Ishikawa (cell line): ENCODE data around the gene PRR20G.

Source experiments
- CREB1 ChIP-seq: IDR thresholded peaks from 2 replicates; pipeline ENCODE4 v1.6.1; 2012; ENCODE audit warnings: low read depth
- EGR1 ChIP-seq: IDR thresholded peaks from 2 replicates; pipeline ENCODE4 v1.6.1; 2012
- EP300 ChIP-seq: IDR thresholded peaks from 2 replicates; pipeline ENCODE4 v1.6.1; 2012; ENCODE audit warnings: borderline replicate concordance
- RAD21 ChIP-seq: IDR thresholded peaks from 2 replicates; pipeline ENCODE4 v1.6.1; 2012; ENCODE audit warnings: low read depth
- TEAD4 ChIP-seq: IDR thresholded peaks from 2 replicates; pipeline ENCODE4 v1.6.1; 2012
- YY1 ChIP-seq: IDR thresholded peaks from 2 replicates; pipeline ENCODE4 v1.6.1; 2012; ENCODE audit warnings: low read depth
- ZBTB7A ChIP-seq: IDR thresholded peaks from 2 replicates; pipeline ENCODE4 v1.6.1; 2012; ENCODE audit warnings: low read depth
- TF ChIP-seq, protein P1 (sequence below): IDR thresholded peaks from 2 replicates; pipeline ENCODE4 v1.6.1; 2012; ENCODE audit warnings: low read depth, mild to moderate bottlenecking
- TF ChIP-seq, protein P2 (sequence below): IDR thresholded peaks from 2 replicates; pipeline ENCODE4 v1.6.1; 2012

DNA sequence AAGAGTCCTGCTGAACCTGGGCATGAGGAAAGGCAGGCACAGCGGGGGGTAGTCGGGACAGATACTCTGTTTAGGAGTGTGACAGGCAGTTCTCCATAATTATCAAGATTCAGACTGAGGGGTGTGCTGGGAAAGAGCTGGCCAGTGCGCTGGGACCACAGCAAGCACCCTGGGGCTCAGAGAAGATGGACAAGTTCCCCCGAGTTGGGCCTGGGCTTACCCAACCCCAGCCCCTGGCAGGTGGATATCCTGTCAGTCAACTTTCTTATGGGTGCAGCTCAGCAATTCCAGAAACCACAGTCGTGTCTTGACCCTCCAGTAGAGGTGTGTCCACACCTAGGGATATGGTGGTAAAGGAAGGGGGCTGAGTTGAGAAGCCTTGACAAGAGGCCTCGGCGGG lies 49.2 kb upstream of the PRR20G start:
- TF ChIP-seq CREB1 (no peak), EGR1 (no peak), ZBTB7A (no peak), EP300 (no peak), RAD21 (no peak), TEAD4 (no peak), YY1 (no peak)
- TF ChIP-seq, protein P1, sequence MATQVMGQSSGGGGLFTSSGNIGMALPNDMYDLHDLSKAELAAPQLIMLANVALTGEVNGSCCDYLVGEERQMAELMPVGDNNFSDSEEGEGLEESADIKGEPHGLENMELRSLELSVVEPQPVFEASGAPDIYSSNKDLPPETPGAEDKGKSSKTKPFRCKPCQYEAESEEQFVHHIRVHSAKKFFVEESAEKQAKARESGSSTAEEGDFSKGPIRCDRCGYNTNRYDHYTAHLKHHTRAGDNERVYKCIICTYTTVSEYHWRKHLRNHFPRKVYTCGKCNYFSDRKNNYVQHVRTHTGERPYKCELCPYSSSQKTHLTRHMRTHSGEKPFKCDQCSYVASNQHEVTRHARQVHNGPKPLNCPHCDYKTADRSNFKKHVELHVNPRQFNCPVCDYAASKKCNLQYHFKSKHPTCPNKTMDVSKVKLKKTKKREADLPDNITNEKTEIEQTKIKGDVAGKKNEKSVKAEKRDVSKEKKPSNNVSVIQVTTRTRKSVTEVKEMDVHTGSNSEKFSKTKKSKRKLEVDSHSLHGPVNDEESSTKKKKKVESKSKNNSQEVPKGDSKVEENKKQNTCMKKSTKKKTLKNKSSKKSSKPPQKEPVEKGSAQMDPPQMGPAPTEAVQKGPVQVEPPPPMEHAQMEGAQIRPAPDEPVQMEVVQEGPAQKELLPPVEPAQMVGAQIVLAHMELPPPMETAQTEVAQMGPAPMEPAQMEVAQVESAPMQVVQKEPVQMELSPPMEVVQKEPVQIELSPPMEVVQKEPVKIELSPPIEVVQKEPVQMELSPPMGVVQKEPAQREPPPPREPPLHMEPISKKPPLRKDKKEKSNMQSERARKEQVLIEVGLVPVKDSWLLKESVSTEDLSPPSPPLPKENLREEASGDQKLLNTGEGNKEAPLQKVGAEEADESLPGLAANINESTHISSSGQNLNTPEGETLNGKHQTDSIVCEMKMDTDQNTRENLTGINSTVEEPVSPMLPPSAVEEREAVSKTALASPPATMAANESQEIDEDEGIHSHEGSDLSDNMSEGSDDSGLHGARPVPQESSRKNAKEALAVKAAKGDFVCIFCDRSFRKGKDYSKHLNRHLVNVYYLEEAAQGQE, result no peak
- TF ChIP-seq, protein P2, sequence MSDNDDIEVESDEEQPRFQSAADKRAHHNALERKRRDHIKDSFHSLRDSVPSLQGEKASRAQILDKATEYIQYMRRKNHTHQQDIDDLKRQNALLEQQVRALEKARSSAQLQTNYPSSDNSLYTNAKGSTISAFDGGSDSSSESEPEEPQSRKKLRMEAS, result no peak
